IPS-18c (cell line): ENCODE measurements around the gene UBA3.

Source experiments
- H3K4me3 ChIP-seq: 2 replicates; pipeline ENCODE4 v1.7.0; 2013; ENCODE audit warnings: low read depth, mild to moderate bottlenecking, low read length, moderate library complexity; ENCODE audit not compliant: insufficient read depth
- H3K9me3 ChIP-seq: one replicate; pipeline ENCODE4 v1.6.1; 2013; ENCODE audit warnings: mild to moderate bottlenecking, low read length, moderate library complexity; ENCODE audit not compliant: control insufficient read depth, insufficient read depth

The UBA3 gene

DNA sequence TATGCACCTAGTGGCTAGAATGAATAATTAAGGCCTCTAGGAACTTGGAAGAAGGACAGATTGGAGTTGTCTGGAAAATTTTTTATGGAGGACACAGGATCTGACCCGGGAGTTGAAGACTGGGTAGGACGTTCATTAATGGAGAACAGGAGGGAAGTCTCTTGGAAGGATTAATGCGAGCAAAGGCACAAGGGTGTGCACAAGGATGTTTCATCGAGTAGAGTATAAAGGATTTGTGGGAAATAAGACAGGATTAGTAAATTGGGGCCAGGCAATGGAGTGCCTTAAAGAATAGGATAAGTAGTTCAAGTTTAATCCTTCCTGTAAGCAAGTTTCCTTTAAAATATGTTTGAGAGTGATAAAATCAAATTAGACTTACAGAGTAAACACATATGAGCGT is 27.7 kb upstream of the UBA3 start:
- no peaks in the 10 kb centered on the region for H3K9me3 ChIP-seq

DNA sequence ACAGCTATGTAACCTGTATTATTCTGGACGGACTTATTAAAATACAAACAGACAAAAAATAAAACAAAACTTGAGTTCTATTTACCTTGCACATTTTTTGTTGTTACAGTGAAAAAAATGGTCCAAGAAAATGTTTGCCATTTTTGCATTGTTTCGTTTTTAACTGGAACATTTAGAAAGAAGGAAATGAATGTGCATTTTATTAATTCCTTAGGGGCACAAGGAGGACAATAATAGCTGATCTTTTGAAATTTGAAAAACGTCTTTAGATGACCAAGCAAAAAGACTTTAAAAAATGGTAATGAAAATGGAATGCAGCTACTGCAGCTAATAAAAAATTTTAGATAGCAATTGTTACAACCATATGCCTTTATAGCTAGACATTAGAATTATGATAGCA is 25.2 kb upstream of the UBA3 start:
- no peak overlapping the region for H3K4me3 ChIP-seq
- H3K9me3 ChIP-seq: peaks cover 1% of the 10 kb centered on the region

More for the DNA sequence above, 27.7 kb upstream of the UBA3 start:
- no peak overlapping the region for H3K4me3 ChIP-seq

GRCh38 chr3:69104586-69104985 is 24.4 kb upstream of the UBA3 start:
- H3K9me3 ChIP-seq: peaks cover 2% of the 10 kb centered on the region
- no peak overlapping the region for H3K4me3 ChIP-seq

GRCh38 chr3:69103123-69103522 is 23.0 kb upstream of the UBA3 start:
- H3K9me3 ChIP-seq: peaks cover 2% of the 10 kb centered on the region

GRCh38 chr3:69102384-69102783 is 22.2 kb upstream of the UBA3 start:
- no peak overlapping the region for H3K4me3 ChIP-seq
- peaks cover 2% of the 10 kb centered on the region for H3K9me3 ChIP-seq

More at GRCh38 chr3:69103123-69103522, 23.0 kb upstream of the UBA3 start:
- no peak overlapping the region for H3K4me3 ChIP-seq

- Histone ChIP-seq H3K4me3 (no peak overlapping the region), H3K9me3 (peaks cover 2% of the 10 kb centered on the region)
Measured at GRCh38 chr3:69099576-69099975, 19.4 kb upstream of the UBA3 start.

- Histone ChIP-seq H3K9me3 (peaks cover 2% of the 10 kb centered on the region), H3K4me3 (no peak overlapping the region)
Measured at GRCh38 chr3:69097407-69098086, 17.4 kb upstream of the UBA3 start.

DNA sequence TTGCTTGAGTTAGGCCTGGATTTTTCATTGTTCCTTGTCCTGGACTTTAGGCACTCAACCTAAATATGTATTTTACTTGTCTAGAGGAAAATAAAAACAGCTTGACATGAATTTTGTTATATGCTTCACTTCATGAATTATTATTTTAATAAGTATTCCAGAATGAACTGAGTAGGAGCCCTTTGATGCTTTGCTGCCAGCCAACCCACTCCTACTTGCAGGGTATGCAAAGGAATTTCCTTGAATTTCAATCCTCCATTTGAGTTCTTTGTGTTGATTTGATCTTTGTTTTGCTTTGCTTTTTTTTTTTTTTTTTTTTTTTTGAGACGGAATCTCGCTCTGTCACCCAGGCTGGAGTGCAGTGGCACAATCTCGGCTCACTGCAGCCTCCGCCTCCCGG is 16.1 kb upstream of the UBA3 start:
- H3K4me3 ChIP-seq: no peak overlapping the region
- H3K9me3 ChIP-seq: peaks cover 2% of the 10 kb centered on the region

GRCh38 chr3:69095636-69096035 is 15.5 kb upstream of the UBA3 start:
- H3K9me3 ChIP-seq: peaks cover 2% of the 10 kb centered on the region
- no peak overlapping the region for H3K4me3 ChIP-seq

DNA sequence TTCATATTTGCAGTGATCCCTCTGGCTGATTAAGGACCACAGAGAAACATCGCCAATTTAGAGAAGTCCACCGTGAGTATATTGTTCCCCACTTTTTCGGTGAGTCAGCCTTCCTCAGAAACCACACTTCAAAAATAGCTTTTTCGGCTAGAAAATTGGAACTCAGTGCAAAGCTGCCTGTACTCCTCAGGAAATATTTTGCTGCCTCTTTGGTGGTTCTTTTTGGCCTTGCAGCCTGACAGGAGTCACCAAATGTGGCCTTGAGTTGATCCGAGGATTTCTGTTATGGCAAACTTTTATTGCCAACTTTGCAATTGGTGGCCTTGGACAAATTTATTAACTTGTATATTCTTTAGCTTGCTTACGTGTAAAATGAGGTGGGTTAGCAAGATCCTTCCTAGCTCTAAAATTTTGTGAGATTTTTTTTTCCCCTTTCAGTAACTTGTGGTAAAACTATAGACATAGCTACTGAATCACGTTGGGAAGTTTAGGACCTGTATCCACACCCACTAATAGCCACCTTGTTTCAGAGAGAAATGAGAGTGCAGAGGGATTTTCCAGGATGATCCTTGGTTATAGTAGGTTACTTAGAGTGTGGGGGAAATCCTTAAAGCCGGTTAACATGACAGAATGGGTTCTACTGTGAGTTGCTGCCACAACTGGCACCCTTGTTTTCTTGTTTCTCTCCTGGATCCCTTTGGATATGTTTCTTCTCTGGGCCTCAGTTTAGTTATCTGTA is 14.5 kb upstream of the UBA3 start:
- no peak overlapping the region for H3K4me3 ChIP-seq
- no peaks in the 10 kb centered on the region for H3K9me3 ChIP-seq

DNA sequence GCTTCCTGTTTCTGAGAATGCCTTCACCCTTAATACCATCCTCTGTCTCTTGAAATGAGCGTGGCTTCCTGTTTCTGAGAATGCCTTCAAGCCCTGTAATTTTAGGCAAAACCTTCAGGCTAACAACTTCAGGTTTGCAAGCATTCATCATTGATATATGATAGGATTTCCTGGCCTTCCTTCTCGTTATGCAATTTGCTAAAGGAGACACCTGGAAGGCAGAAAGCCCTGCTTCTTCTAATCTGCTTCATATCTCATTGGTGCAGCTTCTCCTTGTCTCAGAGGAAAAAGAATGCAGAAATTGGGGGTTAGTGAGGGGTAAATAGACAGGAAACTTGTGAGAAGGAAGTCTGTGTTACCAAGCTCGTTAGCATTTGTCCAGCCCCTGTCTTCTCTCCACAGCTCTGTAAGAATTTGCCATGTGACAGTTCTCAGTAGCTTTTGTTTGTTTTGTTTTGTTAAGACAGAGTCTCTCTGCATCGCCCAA is 11.9 kb upstream of the UBA3 start:
- H3K4me3 ChIP-seq: no peak overlapping the region
- no peaks in the 10 kb centered on the region for H3K9me3 ChIP-seq

- Histone ChIP-seq H3K9me3 (no peaks in the 10 kb centered on the region), H3K4me3 (no peak overlapping the region)
Measured at GRCh38 chr3:69091389-69092029, 11.3 kb upstream of the UBA3 start.

- Histone ChIP-seq H3K4me3 (no peak overlapping the region), H3K9me3 (no peaks in the 10 kb centered on the region)
Measured at GRCh38 chr3:69090021-69090420, 9.9 kb upstream of the UBA3 start.

DNA sequence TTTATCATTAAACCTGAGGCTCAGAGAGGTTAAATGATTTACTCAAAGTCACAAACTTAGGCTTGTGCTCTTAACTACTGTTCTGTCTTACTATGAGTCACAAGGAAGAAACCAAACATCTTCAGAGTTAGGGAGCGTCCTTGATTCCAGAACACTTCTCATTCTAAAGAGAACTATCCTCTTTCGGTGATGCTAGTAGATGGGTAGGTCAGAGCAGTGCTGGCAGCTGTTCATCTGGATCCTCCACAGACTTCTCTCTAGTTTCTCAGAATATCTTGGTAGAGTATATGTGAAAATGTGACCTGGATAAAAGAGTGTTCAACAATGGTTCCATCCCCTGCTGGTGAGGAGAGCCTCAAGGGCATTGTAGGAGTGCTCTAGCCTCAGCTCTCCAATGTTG is 7.9 kb upstream of the UBA3 start:
- no peaks in the 10 kb centered on the region for H3K9me3 ChIP-seq
- H3K4me3 ChIP-seq: no peak overlapping the region

DNA sequence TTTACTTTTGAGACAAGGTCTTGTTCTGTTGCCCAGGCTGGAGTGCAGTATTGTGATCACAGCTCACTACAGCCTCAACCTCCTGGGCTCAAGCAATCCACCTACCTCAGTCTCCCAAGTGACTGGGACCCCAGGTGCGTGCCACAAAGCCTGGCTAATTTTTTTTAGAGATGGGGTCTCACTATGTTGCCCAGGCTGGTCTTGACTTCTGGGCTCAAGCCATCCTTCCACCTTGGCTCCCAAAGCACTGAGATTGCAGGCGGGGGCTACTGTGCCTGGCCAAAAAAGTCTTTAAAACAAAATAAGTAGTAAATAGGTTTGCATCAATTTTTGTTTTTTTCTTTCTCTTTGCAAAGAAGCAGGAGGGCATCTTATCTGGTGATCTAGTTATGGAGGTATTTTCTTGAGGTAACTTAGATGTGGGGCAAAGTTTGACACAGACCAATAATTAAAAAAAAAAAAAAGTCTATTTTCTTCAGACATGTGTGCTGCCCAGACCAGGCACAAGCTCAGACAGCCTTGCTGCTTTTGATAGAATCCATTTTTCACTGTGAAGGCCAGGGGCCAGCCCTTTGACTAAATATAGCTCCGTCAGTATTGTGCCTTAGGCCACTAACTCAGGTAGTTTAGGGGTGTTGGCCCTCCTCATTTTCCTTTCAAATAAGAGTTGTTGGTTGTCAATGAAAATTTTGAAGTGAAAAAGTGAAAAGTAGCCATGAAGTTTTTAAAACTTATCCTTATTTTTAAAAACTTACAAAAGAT is 7.0 kb upstream of the UBA3 start:
- Histone ChIP-seq H3K9me3 (no peaks in the 10 kb centered on the region), H3K4me3 (no peak overlapping the region)

DNA sequence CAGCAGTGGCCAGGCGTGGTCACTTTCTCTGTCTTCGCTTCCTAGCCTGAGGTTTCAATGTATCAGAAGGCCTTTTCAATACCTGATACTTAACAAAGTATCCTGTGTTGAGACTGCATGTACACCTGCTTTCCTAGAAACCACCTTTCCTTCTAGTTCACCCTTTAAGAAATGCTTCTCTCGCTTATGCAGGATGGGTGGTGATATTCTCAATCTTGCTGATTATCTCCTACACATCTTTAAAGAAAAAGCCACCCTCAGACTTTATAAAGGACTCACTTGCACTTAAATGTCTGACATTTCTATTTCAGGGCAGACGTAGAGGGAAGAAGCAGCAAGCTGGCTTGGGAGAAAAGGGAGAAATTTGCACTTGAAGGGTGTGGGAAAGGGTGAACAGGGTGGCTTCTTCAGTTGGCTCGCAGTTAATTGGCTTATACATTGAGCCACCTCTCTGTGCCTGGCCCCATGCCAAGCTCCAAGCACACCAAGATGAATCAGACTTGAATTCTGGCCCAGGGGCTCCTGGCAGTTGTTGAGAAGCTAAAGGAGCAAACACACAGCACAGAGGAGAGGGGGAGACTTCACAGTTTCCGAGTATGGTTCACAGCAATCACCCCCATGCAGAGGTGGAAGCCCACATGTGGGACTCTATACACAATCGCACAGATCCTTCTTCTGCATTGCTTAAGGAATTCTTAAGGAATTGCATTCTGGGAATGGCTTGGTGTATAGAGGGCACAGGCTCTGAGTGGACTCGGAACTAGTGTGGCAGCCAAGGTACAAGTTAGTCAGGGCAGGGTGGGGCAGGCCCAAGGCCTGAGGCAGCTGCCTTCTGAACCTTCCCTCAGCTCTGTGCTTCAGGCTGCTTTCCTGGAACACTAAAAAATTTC is 5.9 kb upstream of the UBA3 start:
- no peaks in the 10 kb centered on the region for H3K9me3 ChIP-seq
- H3K4me3 ChIP-seq: peak overlapping the region; percentile 76
